ENCODE data around the gene DSCAML1.

Gene DSCAML1

DNA sequence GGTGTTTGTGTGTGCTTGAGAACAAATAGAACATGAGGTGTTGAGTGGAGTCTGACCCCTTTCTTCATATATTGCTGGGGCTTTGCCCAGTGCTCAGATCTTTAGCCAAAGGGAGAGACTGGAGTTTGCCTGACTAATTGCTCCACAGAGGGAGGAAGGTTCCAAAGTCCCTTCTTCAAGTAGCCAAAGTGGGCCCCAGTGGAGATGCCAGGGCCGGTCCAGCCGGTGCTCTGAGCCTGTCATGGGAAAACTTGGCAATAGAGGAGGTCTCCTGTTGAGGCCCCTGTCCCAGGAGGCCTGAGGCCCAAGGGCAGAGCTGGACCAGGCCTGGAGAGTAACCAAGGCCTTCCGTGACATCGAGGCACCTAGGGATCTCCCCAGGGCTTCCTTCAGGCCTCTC lies 112.3 kb downstream of the DSCAML1 start:
- H3K4me3 ChIP-seq (ENCODE audit: low read depth, low read length), result no peak overlapping the region
- TF ChIP-seq, protein P1, sequence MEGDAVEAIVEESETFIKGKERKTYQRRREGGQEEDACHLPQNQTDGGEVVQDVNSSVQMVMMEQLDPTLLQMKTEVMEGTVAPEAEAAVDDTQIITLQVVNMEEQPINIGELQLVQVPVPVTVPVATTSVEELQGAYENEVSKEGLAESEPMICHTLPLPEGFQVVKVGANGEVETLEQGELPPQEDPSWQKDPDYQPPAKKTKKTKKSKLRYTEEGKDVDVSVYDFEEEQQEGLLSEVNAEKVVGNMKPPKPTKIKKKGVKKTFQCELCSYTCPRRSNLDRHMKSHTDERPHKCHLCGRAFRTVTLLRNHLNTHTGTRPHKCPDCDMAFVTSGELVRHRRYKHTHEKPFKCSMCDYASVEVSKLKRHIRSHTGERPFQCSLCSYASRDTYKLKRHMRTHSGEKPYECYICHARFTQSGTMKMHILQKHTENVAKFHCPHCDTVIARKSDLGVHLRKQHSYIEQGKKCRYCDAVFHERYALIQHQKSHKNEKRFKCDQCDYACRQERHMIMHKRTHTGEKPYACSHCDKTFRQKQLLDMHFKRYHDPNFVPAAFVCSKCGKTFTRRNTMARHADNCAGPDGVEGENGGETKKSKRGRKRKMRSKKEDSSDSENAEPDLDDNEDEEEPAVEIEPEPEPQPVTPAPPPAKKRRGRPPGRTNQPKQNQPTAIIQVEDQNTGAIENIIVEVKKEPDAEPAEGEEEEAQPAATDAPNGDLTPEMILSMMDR (IDR thresholded peaks at IDR 0.05; ENCODE audit: low read depth, low read length), result no peak
- no peak for DNase-seq
- no peaks in the 10 kb centered on the region for H3K9me3 ChIP-seq (ENCODE audit: severe bottlenecking)
- no peak overlapping the region for H3K27ac ChIP-seq
- H3K36me3 ChIP-seq, result no peaks in the 10 kb centered on the region
- H3K27me3 ChIP-seq (ENCODE audit: insufficient read depth, low read depth, severe bottlenecking), result no peaks in the 10 kb centered on the region

GRCh38 chr11:117684111-117684510 lies 112.9 kb downstream of the DSCAML1 start:
- H3K9me3 ChIP-seq (ENCODE audit: severe bottlenecking), result no peaks in the 10 kb centered on the region
- no peak overlapping the region for H3K4me3 ChIP-seq (ENCODE audit: low read depth, low read length)
- no peak for DNase-seq
- TF ChIP-seq, protein P1 (IDR thresholded peaks at IDR 0.05; ENCODE audit: low read depth, low read length), result no peak
- no peaks in the 10 kb centered on the region for H3K36me3 ChIP-seq
- no peak overlapping the region for H3K27ac ChIP-seq
- H3K27me3 ChIP-seq (ENCODE audit: insufficient read depth, low read depth, severe bottlenecking), result no peaks in the 10 kb centered on the region

- Histone ChIP-seq H3K9me3 (ENCODE audit: severe bottlenecking) (no peaks in the 10 kb centered on the region), H3K27me3 (ENCODE audit: insufficient read depth, low read depth, severe bottlenecking) (no peaks in the 10 kb centered on the region)
- TF ChIP-seq, protein P1 (IDR thresholded peaks at IDR 0.05; ENCODE audit: low read depth, low read length), result no peak
These were observed 115.6 kb downstream of the DSCAML1 start for GRCh38 chr11:117681438-117681837.

GRCh38 chr11:117679461-117679860 lies 117.6 kb downstream of the DSCAML1 start:
- Histone ChIP-seq H3K27ac (no peak overlapping the region), H3K36me3 (no peaks in the 10 kb centered on the region), H3K27me3 (ENCODE audit: insufficient read depth, low read depth, severe bottlenecking) (no peaks in the 10 kb centered on the region), H3K4me3 (ENCODE audit: low read depth, low read length) (no peak overlapping the region), H3K9me3 (ENCODE audit: severe bottlenecking) (no peaks in the 10 kb centered on the region)
- no peak for DNase-seq
- TF ChIP-seq, protein P1 (IDR thresholded peaks at IDR 0.05; ENCODE audit: low read depth, low read length), result no peak

More at GRCh38 chr11:117681438-117681837, 115.6 kb downstream of the DSCAML1 start:
- H3K27ac ChIP-seq, result no peak overlapping the region
- no peaks in the 10 kb centered on the region for H3K36me3 ChIP-seq
- DNase-seq, result no peak
- no peak overlapping the region for H3K4me3 ChIP-seq (ENCODE audit: low read depth, low read length)

GRCh38 chr11:117678658-117679406 lies 118.2 kb downstream of the DSCAML1 start:
- H3K4me3 ChIP-seq (ENCODE audit: low read depth, low read length), result no peak overlapping the region
- no peaks in the 10 kb centered on the region for H3K27me3 ChIP-seq (ENCODE audit: insufficient read depth, low read depth, severe bottlenecking)
- no peak for DNase-seq
- H3K36me3 ChIP-seq, result no peaks in the 10 kb centered on the region
- no peak overlapping the region for H3K27ac ChIP-seq
- no peaks in the 10 kb centered on the region for H3K9me3 ChIP-seq (ENCODE audit: severe bottlenecking)
- TF ChIP-seq, protein P1 (IDR thresholded peaks at IDR 0.05; ENCODE audit: low read depth, low read length), result no peak

Measured in WERI-Rb-1 (cell line).